Fibroblast of skin of right quadriceps (primary cell): ENCODE results near the gene PAK6.

Experiments
- DNase-seq: peaks from one replicate; pipeline ENCODE4 v3.0.0-alpha.2; 2013

PAK6 gene

DNA sequence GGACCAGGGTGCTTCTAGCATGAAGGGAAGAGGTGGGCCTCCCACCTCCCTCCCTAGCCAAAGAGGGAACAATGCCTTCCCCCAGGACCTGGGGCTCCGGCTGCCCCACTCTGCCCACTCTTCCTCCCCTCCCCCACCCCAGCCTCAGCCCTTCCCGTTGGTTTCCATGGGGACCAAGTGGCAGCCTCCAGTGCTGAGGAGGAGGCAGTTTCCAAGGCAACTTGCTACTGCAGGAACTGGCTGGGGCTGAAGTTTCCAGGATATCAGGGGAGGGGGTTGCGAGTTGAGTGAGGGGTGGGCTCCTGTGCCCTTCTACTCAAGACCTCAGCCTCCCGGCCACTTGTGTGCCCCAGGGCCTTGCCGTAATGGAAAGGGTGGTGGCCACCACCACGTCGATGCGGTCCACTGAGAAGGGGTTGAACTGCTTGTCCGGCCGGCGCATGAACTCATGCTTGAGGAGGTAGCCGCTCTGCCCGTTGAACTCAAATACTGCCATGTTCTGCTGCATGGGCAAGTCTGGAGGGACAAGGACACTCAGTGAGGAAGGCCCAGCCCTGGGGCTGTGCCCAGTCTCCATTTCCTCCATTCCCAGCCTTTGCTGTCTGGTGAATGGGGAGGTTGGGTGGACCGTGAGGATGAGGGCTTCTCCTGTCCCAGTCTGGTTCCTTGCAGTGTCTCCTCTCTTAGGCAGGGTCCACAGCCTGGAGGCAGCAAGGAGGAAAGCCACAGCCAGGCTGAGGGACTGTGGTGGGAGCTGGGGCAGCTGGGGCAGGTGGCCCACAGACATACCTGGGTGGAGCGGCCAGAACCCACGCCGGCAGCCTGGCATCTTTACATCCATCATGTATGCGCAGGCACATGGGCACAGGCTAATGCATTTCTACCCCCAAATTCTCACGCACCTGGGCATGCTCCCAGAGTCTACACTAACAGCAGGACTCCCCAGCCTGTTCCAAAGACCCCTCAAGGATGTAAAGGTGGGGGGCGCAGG lies 55.3 kb downstream of the PAK6 start:
- no peak for DNase-seq

DNA sequence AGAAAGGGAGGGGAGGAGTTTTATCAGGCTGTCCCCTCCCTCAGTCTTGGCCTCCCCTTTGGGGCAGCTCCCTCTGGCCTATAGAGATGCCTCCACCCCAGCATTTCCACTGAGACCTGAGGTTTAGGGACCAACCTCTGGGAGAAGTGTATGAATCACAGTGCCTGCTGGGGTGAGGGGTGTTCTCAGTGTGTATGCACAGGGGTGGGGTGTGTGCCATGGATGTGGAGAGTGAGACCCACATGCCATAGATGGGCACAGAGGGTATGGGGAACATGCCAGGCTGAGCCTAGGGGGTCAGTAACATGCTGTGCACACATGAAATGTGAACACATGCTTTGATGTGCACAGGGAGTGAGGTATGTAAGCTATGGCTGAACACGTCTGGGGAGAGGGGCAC lies 56.4 kb downstream of the PAK6 start:
- DNase-seq: no peak

DNA sequence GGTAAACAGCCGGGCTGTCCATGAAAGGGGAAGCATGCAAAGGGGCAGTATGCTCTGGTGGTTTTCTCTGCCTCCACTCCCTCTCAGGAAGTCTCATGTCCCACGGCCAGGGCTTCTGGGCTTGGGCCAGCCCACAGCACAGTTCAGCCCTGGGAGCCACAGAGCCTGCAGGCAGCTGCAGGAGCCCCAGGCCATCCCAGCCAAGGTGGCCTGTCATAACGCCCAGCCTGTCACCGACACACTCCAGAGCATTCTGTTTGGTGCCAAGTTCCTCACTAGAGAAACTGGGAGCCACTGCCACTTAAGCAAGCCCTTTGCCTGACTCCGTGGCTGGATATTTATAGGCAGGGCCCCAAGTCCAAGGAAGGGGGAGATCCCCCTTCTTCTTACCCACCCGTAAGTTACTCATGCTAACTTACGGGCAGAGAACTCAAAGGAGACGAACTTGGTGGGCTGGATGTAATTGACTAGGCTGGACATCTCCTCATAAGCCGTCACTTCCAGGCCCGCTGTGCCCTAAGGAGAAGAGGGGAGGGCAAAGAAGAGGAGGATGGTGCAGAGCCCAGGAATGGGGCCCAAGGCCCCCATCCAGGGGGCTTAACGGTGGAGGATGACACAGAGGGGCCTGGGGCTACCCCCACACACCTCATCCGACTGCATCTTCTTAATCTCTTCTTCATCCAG lies 57.2 kb downstream of the PAK6 start:
- no peak for DNase-seq

DNA sequence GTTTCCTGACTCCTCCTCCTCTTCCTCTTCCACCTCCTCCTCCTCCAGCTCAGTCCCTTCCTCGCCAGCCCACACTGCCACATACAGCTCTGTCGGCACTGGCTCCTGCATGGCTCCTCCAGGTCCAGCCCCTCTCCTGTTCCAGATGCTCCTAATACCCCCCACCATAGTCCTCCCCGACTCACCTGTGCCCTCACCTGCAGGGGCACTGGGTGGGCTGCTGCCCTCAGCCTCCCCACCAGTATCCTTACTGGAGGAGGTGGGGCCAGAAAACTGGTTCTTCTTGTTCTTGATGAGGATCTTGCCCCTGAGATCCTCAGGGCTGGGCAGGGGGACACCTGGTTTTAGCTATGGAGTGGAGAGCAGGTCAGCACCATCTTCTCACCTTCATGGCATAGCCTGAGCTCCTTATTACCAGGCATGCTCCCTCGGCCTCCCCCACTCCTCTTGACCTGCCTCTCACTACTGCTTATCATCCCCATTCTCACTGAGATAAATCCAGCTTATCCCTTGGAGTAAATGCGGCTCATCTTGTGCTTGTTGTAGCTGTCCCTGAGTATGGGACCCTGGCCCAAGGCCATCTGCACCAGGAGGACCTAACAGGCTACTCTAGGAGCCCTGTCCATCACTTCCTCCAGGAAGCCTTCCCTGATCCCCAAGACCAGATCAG lies 57.8 kb downstream of the PAK6 start:
- DNase-seq: no peak

DNA sequence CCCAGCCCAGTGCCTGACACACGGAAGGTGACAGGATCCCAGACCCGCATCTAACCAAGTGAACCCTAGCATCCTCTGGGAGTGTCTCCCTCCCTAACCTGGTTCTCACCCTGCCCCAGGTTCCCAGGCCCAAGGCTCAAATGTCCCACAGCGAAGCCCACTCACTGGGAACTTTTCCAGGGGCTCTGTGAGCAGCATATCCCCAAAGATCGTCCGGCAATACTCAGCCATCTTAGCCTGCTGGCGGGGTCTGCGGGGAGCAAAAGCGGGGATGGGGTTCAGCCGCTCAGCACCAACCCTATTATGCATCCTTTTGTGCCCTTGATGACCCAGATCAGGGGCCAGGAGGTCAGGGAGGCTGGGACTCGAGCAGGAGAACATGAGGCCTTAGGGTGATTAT lies 58.5 kb downstream of the PAK6 start:
- no peak for DNase-seq

DNA sequence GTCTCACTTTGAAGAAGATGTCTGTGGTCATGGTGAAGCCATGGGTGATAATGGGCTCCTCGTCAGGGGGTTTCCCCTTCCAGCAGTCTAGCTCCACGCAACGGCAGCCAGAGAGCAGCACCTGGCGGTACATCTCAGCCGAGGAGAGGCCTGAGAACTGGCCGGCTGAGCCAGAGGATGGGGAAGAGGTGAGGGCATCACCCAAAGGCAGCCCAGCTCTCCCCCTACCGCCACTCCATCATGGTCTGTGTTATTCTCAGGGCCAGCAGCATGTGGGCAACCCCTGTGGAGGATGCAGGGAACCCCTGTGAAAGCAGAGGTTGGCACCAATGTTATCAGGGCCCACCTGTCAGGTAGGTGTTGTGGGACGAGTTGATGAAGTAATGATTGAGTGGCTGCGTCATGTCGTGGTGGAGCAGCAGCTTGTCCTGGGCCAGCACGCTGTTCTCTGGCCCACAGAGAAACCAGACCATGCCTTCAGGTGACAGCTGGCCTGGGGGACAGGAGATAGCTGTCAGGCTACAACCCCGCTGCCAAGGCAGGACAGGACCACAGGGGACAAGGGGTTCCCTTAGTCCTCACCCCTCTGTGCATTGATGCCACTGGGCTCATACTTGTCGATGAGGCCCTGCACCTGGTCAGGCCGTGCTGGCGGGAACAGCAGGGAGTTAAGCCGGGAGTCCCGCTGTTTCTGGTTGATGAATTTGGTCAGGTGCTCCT lies 59.5 kb downstream of the PAK6 start:
- DNase-seq: no peak

DNA sequence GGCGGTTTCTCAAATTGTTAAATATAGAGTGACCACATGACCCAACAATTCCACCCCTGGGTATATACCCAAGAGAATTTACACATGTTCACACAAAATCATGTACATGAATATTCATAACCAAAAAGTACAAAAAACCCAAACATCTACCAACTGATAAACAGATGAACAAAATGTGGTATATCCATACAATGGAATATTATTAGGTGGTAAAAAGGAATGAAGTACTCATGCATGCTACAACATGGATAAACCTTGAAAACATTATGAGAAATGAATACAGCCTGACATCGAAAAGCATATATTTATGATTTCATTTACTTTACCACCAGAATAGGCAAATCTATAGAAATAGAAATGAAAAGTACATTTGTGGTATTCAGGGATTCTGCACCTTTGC lies 61.5 kb downstream of the PAK6 start:
- no peak for DNase-seq

DNA sequence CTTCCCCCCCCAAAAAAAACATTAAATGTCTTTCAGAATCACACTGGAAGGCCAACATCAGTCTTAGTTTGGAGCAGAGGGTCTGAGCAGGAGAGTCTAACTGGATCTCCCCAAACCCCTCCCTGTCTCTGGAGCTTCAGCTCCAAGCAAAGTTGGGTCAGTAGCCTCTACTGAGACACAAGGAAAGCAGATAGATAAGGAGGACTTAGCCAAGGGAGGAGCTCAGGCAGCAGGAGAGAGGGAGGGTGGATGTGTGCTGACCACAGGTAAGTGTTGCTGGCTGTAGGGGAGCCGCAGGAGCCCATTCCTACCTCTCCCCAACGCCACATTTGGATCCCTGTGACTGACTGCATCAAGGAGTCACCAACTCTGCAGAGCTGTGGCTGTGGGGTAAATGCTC lies 61.9 kb downstream of the PAK6 start:
- DNase-seq: no peak

DNA sequence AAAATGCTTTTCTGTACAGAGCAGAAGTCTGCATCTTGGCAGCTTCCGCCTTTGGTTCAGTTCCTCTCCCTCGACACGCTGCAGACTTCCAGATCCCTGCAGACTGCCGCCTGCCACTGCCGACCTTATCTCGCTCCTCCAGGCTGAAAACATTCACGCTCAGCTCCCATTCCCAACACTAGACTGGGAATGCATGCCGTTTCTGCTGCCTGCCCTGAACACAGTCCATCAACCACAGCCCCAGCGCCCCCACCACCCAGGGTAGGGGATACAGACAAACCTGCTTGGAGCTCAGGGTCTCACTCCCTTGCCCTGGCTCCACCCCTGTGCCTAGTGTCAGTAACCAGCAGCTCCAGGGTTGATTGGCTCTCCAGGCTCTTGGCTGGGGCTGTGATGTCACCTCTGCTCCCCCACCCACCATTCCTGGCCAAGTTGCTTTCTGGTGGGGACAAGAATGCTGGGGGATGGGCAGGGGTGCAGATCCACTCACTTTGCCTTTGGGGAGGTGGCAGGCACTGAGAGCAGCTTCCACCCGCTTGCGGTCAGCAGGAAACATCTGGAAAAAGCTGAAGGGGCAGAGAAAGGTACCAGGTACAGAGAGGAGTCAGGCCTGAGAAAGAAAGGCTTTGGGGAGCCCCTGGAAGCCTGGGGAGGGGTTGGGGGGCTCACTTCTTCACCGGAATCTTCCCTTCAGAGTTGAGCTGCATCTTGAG lies 62.8 kb downstream of the PAK6 start:
- DNase-seq: no peak

DNA sequence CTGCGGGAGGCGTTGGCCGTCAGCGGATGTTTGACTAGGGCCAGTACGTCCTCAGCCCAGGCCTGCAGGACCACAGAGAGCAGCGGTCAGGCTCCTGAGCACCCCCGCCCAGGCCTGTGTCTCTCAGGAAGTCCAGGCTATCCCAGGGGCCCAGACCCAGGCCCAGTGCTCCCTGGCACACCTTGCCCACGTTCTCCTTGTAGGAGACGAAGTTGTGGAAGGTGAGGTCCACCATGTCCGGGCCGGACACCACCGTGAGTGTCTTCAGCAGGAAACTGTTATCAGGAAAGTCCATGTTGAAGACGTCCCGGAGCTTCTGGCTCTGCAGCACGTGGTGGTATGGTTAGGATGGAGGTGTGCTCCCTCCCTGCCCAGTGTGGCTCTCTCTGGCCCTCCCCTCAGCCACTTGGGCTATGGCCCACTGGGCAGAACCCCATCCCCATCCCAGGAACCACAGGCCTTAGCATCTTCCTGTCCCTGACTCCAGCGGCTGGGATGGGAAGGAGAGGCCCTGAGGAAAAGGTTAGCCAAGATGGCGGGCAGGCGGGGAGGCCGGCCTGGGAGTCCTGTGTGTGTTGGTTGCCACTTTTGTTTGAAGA lies 63.5 kb downstream of the PAK6 start:
- DNase-seq: no peak

DNA sequence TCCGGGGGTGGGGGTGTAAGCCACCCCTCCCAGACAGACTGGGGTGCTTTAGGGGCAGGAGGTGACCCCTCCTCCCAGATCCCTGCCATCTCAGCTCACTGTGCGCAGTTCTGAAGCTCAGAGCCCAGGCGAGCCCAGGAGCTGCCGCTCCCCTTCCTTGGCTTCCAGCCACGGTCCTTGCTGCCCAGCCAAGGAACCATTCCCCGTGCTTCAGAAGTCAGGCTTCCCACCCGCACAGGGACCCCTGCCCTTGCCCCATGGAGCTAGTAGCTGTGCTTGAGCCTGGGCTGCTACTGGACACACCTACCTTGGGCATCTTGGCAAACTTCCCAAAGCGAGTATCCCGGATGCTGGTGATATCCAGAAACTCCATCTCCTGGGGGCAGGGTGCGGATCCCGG lies 64.1 kb downstream of the PAK6 start:
- no peak for DNase-seq

DNA sequence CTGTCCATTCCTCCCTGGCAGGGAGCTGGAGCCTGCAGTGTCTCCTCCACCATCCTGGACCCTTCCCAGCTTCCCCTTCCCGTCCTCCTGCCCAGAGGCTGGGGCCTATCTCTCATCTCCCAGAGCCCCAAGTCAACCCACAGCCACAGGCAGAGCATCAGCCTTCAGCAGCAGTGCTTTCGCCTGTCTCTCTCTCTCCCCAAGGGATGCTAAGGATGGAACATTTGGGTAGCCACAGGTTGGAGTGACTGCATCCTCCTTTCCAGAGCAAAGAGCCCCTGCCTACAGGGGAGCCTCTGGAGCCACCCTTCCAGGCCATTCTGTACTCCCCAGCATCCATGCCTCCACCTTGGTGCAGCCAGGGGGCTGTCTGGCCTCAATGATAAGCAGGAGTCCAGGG lies 64.7 kb downstream of the PAK6 start:
- DNase-seq: no peak

DNA sequence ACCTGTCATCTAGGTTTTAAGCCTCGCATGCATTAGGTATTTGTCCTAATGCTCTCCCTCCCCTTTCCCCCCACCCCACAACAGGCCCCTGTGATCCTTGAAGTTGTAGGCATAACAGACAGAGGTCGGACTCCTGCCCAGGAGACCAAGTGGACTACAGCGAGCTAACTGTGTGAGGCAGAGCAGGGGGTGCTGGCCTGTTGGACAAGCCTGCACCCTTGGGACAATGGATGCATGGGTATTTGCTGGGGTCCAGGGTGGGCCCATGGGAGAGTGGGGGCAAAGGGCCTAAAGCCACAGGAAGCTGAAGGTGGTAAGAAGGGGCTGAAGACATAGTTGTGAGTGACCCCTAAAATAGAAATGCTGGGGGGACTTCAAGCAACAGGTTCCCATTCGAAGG lies 66.4 kb downstream of the PAK6 start:
- no peak for DNase-seq

DNA sequence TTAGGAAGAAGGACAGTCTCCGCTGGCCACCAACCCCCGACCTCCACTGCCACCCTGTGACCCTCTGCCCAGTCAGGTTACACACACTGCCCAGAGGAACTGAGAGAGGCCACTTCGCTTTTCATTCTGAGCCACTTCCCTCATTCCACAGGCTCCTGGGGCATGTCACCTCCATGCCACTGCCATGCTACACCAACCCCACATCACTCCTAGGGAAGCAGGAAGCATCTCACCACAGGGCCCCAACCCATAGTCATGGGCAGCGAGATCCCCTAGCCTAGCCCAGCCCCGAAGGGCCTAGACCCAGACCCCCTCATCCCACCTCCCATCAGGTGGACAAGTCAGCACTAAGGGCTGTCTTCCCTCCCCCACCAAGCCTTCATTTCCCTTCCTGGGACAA lies 67.5 kb downstream of the PAK6 start:
- no peak for DNase-seq

DNA sequence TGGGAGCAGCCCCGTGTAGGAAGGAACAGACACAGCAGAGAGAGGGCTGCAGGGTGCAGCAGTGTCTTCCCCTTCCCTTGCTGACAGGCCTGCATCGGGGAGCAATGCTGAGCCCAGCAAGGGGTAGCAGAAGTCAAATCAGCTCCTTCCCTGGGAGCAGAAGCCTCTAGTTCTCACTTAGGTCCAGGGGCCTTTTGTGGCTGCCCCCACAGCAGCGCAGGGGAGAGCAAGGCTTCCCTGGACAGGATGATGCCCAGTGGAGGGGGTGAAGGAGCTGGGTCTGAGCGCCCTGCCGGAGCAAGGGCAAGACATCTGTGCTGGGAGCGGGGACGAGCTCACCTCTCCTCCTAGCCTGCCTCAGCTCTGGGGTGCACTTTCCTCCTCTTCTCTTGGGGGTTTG lies 68.0 kb downstream of the PAK6 start:
- no peak for DNase-seq

DNA sequence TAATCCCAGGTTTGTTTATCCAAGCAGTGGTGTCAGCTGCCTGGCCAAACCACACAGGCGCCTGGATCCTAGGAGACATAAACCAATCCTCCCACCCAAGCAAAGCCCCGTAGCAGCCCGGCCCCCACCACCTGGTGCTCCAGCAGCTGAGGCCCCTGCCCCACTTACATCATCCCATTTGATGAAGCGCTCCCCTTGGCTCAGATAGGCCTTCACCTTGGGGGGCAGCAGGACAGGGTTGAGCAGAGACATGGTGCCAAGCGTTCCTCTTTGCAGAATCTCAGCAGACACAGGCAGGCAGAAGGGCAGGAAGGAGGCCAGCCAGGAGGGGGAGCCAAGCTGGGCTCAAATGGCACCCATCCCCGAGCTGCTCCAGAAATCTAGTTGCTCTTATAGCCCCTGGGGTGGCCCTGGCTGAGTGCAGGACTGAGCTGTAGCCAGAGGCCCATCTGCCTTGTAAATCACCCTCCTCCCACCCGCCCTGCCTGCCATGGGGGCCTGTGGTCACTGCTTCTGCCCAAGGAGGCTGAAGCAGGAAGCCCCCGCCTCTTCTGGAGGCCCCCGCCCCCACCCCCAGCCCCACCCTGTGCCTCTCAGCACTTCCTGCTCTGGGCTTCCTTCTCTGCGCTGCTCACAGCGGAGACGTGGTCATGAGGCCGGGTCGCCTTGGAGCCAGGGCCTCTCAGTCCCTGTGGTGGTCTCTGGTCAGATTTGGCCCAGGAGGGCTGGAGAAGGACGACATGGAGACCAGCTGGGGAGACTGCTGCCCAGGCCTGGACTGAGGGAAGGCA lies 68.8 kb downstream of the PAK6 start, which contains the start of gene PLCB2:
Gene PLCB2, minus strand, starts transcription at position 515 of the 791 bp plus-strand sequence. Its CDS starts 263 bp downstream, at position 252.
- DNase-seq: no peak

DNA sequence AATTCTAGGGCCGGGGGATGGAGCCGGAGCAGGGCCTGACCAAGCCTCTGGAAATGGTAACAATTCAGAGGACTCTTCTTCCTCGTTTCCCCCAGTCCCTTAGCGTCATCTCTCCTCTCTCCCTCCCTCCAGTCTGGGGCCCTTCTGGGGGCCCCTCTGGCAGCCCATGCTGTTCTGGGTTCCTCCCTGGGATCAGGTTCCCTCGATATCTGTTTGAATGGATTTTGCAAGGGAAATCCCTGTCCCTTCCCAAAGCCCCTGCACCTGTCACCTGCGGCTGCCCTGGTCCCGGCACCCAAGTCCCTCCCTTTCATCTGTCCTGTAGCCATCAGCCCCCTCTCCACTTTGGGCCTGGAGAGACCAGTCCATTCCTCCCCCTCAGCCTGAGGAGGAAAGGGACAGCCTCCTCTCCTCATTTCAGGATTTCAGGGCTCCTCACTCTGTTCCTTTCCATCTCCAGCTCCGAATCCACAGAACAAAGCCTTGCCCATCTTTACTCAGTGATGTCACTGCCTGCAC lies 70.5 kb downstream of the PAK6 start:
- no peak for DNase-seq

DNA sequence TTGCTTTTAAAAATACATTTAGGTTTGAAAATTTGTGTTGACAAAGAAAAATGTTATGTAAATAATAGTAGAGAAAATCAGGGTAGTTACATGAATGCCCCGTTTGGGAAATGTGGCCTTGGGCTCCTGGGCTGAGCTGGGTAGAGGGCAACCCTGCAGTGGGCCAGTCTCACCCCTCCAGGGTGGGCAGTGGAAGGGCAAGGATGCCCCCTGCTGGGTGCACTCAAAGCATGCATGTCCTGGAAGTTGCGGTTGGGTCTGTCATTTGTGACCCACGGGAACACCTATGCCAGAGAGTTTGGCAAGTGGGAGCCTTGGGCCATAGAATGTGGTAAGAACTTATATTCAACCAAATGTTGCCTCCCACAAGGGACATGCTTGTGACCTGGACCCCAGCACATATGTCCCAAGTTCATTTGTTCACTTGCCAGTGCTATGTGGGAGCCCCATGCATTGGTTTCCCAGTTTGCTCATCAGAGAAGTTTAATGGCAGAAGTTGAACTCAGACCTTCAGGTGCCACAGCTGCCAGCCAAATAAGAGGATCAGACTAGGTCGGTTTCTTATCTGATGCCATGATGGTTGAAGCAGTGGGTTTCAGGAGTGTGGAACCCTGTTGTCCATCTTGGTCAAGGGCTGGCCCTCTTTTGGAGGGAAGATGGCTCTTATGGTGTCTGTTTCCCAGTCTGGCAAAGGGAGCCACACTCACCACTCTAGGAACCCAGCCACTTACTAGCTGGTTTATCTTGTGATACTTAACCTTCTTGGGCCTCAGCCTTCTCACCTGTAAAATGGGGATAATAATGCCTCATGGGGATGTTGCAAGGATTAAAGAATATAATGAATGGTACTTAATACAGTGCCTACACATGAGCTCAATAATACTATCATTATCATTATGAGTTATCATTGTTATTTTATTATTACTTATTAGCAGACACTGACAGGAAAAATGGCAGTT lies 71.4 kb downstream of the PAK6 start:
- peak; percentile 33 for DNase-seq

DNA sequence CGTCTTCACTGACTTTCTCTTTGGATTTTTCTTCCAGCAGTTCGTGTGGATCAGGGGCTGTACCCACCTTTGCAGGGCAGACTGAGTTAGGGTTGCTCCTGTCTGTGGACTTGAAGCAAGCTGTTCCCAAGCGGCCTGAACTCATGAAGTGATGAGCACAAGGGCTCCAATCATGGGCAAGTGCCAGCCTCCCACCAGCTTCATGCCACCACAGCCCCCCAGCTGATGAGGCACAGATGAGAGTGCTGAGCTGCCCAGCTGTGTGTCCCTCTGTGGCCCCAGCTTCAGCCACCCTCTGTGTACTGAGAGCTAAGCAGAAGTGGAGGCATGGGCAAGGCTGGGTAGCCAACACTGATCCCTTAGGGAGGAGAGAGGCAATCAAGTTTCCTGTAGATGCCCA lies 72.1 kb downstream of the PAK6 start:
- no peak for DNase-seq
